LHCN-M2 (cell line): ENCODE data around the gene MTCP1. TPM values are rescaled to one million over a fixed set of nuclear protein-coding genes. Genes with fewer than 3 reads are reported as not detected.

Experiments used
- DNase-seq: peaks from one replicate; pipeline ENCODE4 v3.0.0-alpha.2; 2012; ENCODE audit warnings: low read depth
- total RNA-seq: library from RNA; depleted of rRNA; stranded (reverse); fragments of >200 nt; gene quantifications from 2 replicates; pipeline ENCODE4 v1.2.3, GENCODE V29; 2014

The MTCP1 gene
- total RNA-seq, 1 experiment from 2014 or later, result 7.2 TPM

GRCh38 chrX:155054255-155054654 is 16.7 kb downstream of the MTCP1 start:
- DNase-seq, result no peak

- DNase-seq, result no peak
Observed at GRCh38 chrX:155053656-155054055, 17.3 kb downstream of the MTCP1 start.

GRCh38 chrX:155052738-155053498 is 18.0 kb downstream of the MTCP1 start:
- DNase-seq, result no peak

GRCh38 chrX:155048977-155049619 is 21.8 kb downstream of the MTCP1 start:
- peak; percentile 36 for DNase-seq

GRCh38 chrX:155046811-155047528 is 24.0 kb downstream of the MTCP1 start:
- DNase-seq, result no peak

- DNase-seq, result no peak
Observed at GRCh38 chrX:155046129-155046810, 24.7 kb downstream of the MTCP1 start.

- DNase-seq, result no peak
Observed at GRCh38 chrX:155035688-155036087, 35.2 kb downstream of the MTCP1 start.

- DNase-seq, result no peak
Observed at GRCh38 chrX:155031657-155032056, 39.3 kb downstream of the MTCP1 start.

GRCh38 chrX:155028877-155029291 is 42.1 kb downstream of the MTCP1 start:
- peak; percentile 12 for DNase-seq

- DNase-seq, result no peak
Observed at GRCh38 chrX:155028129-155028528, 42.8 kb downstream of the MTCP1 start.

GRCh38 chrX:155027509-155028066 is 43.3 kb downstream of the MTCP1 start:
- DNase-seq, result peak; percentile 58

GRCh38 chrX:155026727-155027508 is 44.0 kb downstream of the MTCP1 start, which contains the start of gene FUNDC2:
FUNDC2 (plus strand) TSS chrX:155026844; CDS start chrX:155026939, 95 bp downstream.
- peak; percentile 91 for DNase-seq

- no peak for DNase-seq
Observed at GRCh38 chrX:155026420-155026726, 44.6 kb downstream of the MTCP1 start.

GRCh38 chrX:155023907-155024833 is 46.8 kb downstream of the MTCP1 start:
- no peak for DNase-seq

- no peak for DNase-seq
Observed at GRCh38 chrX:155022585-155022984, 48.4 kb downstream of the MTCP1 start, which contains the start of gene F8. F8 (minus strand) TSS chrX:155022723; CDS start chrX:155022552, 171 bp downstream.

- DNase-seq, result no peak
Observed at GRCh38 chrX:155020591-155020990, 50.3 kb downstream of the MTCP1 start.
